Endothelial cell of umbilical vein (primary cell): ENCODE results near the gene IL4I1.

Source experiments
- EZH2 ChIP-seq: IDR thresholded peaks from 2 replicates; pipeline ENCODE4 v1.6.1; 2012; ENCODE audit warnings: borderline replicate concordance, low read depth, mild to moderate bottlenecking, moderate library complexity, low read length, inconsistent platforms; ENCODE audit not compliant: severe bottlenecking
- FOS ChIP-seq: IDR thresholded peaks from 2 replicates; pipeline ENCODE4 v1.6.1; 2011; ENCODE audit warnings: mild to moderate bottlenecking, low read length, moderate library complexity, borderline replicate concordance; ENCODE audit not compliant: insufficient read depth
- TF ChIP-seq, protein P1 (sequence below), 2 donors: IDR thresholded peaks; 1 replicate in 1 of 2; 2 replicates in 1 of 2; pipeline ENCODE4 v1.5.1; 2011; ENCODE audit warnings: low read length in 2 of 2, mild to moderate bottlenecking in 2 of 2, moderate library complexity in 2 of 2, control low read depth in 1 of 2, inconsistent platforms in 1 of 2, low read depth in 1 of 2; ENCODE audit not compliant: insufficient read depth in 1 of 2; ENCODE audit errors: extremely low read depth in 1 of 2

DNA sequence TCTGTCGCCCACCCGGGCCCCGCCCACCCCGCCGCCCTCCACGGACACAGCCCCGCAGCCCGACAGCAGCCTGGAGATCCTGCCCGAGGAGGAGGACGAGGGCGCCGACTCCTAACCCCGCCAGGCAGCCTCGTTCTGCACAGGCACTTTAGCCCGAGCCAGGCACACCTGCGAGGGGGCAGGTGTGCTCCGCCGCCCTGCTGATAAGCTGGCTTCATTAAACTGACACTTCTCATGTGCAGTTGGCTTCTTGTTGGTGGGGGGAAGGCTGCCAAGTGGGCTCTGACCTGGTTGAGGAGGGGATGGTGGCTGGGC lies 8.2 kb downstream of the IL4I1 start:
- TF ChIP-seq, protein P1, sequence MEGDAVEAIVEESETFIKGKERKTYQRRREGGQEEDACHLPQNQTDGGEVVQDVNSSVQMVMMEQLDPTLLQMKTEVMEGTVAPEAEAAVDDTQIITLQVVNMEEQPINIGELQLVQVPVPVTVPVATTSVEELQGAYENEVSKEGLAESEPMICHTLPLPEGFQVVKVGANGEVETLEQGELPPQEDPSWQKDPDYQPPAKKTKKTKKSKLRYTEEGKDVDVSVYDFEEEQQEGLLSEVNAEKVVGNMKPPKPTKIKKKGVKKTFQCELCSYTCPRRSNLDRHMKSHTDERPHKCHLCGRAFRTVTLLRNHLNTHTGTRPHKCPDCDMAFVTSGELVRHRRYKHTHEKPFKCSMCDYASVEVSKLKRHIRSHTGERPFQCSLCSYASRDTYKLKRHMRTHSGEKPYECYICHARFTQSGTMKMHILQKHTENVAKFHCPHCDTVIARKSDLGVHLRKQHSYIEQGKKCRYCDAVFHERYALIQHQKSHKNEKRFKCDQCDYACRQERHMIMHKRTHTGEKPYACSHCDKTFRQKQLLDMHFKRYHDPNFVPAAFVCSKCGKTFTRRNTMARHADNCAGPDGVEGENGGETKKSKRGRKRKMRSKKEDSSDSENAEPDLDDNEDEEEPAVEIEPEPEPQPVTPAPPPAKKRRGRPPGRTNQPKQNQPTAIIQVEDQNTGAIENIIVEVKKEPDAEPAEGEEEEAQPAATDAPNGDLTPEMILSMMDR (IDR thresholded peaks at IDR 0.05; ENCODE audit: extremely low read depth in 1 of 2, insufficient read depth in 1 of 2, low read depth in 1 of 2, low read length in 2 of 2): no peak
- TF ChIP-seq FOS (no peak), EZH2 (no peak)
